HL-60 (cell line): ENCODE data around the gene NXPH4.

Experiments
- DNase-seq, 2 experiments: peaks; one replicate each; pipeline ENCODE4 v3.0.0-alpha.2; 2010 to 2020; ENCODE audit warnings: low read depth in 1 of 2, low spot score in 1 of 2
- H3K27ac ChIP-seq: fragments of 250-450 bp; sonication (Bioruptor Pico); replicated peaks from 2 replicates; pipeline ENCODE4 v1.5.1; 2020; ENCODE audit warnings: mild to moderate bottlenecking, moderate library complexity
- H3K27me3 ChIP-seq: fragments of 250-450 bp; sonication (Bioruptor Pico); 2 replicates; pipeline ENCODE4 v1.5.1; 2021; ENCODE audit warnings: mild to moderate bottlenecking, moderate library complexity; ENCODE audit not compliant: insufficient read depth, poor library complexity, severe bottlenecking
- H3K4me3 ChIP-seq: replicated peaks from 2 replicates; pipeline ENCODE4 v1.5.1; 2011; ENCODE audit warnings: mild to moderate bottlenecking, control low read depth, low read length; ENCODE audit not compliant: insufficient read depth
- CTCF ChIP-seq: IDR thresholded peaks from one replicate; pipeline ENCODE4 v1.5.1; 2011; ENCODE audit warnings: low read length, control low read depth, inconsistent platforms; ENCODE audit not compliant: insufficient read depth
- GABPA ChIP-seq: IDR thresholded peaks from 2 replicates; pipeline ENCODE4 v1.6.1; 2012; ENCODE audit warnings: low read depth
- POLR2AphosphoS5 ChIP-seq: IDR thresholded peaks from 2 replicates; pipeline ENCODE4 v1.6.1; 2012; ENCODE audit warnings: low read depth
- SPI1 ChIP-seq: IDR thresholded peaks from 2 replicates; pipeline ENCODE4 v1.6.1; 2012; ENCODE audit warnings: low read depth, mild to moderate bottlenecking, borderline replicate concordance
- TF ChIP-seq, protein P1 (sequence below): IDR thresholded peaks from 2 replicates; pipeline ENCODE4 v1.6.1; 2012; ENCODE audit warnings: low read depth; ENCODE audit not compliant: insufficient replicate concordance

NXPH4 gene

GRCh38 chr12:57239587-57240065 lies 23.0 kb downstream of the NXPH4 start:
- no peak overlapping the region for H3K27ac ChIP-seq
- TF ChIP-seq GABPA (no peak), SPI1 (peak; percentile 36; the same call in 1 of the 2 replicates), POLR2AphosphoS5 (0 out of 2 replicates have a peak, but pooled peaks have one; percentile 5)
- no peak for DNase-seq
- peaks cover 23% of the 10 kb centered on the region for H3K27me3 ChIP-seq
- peak overlapping the region; percentile 53 for H3K4me3 ChIP-seq

GRCh38 chr12:57240066-57240921 lies 23.7 kb downstream of the NXPH4 start:
- peak; percentile 66 for DNase-seq
- TF ChIP-seq CTCF (no peak), SPI1 (peak; percentile 39; the same call in 1 of the 2 replicates), GABPA (no peak), POLR2AphosphoS5 (0 out of 2 replicates have a peak, but pooled peaks have one; percentile 12)
- TF ChIP-seq, protein P1, sequence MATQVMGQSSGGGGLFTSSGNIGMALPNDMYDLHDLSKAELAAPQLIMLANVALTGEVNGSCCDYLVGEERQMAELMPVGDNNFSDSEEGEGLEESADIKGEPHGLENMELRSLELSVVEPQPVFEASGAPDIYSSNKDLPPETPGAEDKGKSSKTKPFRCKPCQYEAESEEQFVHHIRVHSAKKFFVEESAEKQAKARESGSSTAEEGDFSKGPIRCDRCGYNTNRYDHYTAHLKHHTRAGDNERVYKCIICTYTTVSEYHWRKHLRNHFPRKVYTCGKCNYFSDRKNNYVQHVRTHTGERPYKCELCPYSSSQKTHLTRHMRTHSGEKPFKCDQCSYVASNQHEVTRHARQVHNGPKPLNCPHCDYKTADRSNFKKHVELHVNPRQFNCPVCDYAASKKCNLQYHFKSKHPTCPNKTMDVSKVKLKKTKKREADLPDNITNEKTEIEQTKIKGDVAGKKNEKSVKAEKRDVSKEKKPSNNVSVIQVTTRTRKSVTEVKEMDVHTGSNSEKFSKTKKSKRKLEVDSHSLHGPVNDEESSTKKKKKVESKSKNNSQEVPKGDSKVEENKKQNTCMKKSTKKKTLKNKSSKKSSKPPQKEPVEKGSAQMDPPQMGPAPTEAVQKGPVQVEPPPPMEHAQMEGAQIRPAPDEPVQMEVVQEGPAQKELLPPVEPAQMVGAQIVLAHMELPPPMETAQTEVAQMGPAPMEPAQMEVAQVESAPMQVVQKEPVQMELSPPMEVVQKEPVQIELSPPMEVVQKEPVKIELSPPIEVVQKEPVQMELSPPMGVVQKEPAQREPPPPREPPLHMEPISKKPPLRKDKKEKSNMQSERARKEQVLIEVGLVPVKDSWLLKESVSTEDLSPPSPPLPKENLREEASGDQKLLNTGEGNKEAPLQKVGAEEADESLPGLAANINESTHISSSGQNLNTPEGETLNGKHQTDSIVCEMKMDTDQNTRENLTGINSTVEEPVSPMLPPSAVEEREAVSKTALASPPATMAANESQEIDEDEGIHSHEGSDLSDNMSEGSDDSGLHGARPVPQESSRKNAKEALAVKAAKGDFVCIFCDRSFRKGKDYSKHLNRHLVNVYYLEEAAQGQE: no peak
- Histone ChIP-seq H3K4me3 (peak overlapping the region; percentile 53), H3K27me3 (peaks cover 23% of the 10 kb centered on the region), H3K27ac (no peak overlapping the region)

DNA sequence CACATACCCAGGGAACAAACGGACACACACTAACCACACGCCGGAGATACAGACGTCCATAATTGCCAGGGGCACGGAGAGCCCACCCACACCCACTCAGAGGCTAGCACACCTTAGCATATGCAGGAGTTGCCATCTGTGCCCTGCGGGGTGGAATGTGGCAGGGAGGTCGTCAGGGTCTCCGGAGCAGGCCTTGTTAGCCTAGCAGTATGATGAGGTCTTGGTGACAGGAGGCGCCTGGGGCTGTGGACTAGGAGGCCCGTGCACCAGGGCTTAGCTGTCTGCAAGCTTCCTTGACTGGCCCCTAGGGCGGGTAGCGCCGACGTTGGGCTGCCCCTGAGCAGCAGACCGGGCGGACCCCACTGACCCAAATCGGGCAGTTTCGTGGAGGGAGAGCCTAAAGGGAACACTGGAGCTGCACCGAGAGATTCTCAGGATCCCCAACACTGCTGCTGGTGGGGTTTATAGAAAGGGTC lies 24.4 kb downstream of the NXPH4 start:
- TF ChIP-seq CTCF (no peak), GABPA (no peak), POLR2AphosphoS5 (no peak), SPI1 (no peak)
- TF ChIP-seq, protein P1: no peak
- Histone ChIP-seq H3K4me3 (peak overlapping the region; percentile 53), H3K27me3 (peaks cover 23% of the 10 kb centered on the region), H3K27ac (no peak overlapping the region)
- DNase-seq: no peak
